Esophagus squamous epithelium (tissue), 5 donors: ENCODE results near the gene PGM5. TPM values are rescaled to one million over a fixed set of nuclear protein-coding genes. Genes with fewer than 3 reads are reported as not detected.

Source experiments
- DNase-seq: peaks from one replicate; lab custom pipeline; 2025; lab: John Stamatoyannopoulos, UW
- H3K27ac ChIP-seq, 4 donors: fragments of 200-600 bp; sonication (generic); one replicate each; pipeline ENCODE4 v1.5.1; 2016 to 2019; ENCODE audit warnings: mild to moderate bottlenecking in 1 of 4
- H3K27me3 ChIP-seq, 4 donors: fragments of 200-600 bp; sonication (generic); 1 replicate in 3 of 4; 2 replicates in 1 of 4; pipeline versions ENCODE4 v1.5.1 to v1.6.0; 2017 to 2021; ENCODE audit warnings: antibody characterized with exemption in 1 of 4
- H3K36me3 ChIP-seq, 3 donors: fragments of 200-600 bp; sonication (generic); one replicate each; pipeline ENCODE4 v1.5.1; 2016 to 2019
- H3K4me1 ChIP-seq, 3 donors: fragments of 200-600 bp; sonication (generic); one replicate each; pipeline ENCODE4 v1.5.1; 2017 to 2019
- H3K4me3 ChIP-seq, 4 donors: fragments of 200-600 bp; sonication (generic); 1 replicate in 3 of 4; 2 replicates in 1 of 4; pipeline ENCODE4 v1.5.1; 2016 to 2019; ENCODE audit warnings: mild to moderate bottlenecking in 2 of 4, moderate library complexity in 1 of 4
- H3K9me3 ChIP-seq, 3 donors: fragments of 200-600 bp; sonication (generic); one replicate each; pipeline ENCODE4 v1.5.1; 2016 to 2019
- POLR2A ChIP-seq, 4 donors: fragments of 450-650 bp; IDR thresholded peaks; one replicate each; pipeline ENCODE4 v1.6.1; 2017; ENCODE audit warnings: antibody characterized with exemption in 4 of 4, mild to moderate bottlenecking in 4 of 4, moderate library complexity in 3 of 4
- WGBS, 2 donors: methylation state at CpG; one replicate each; pipeline ENCODE4 v1.1.5; 2018; 5-methylcytosine and 5-hydroxymethylcytosine counted together
- intact Hi-C: fragments of 100-400 bp; cut with DNase I; formaldehyde crosslinking; loops from one replicate; pipeline ENCODE4 v1.15.0; 2022
- total RNA-seq, 4 donors: library from RNA; depleted of rRNA; stranded (reverse); fragments of >200 nt; gene quantifications; one replicate each; pipeline ENCODE4 v1.1.0, GENCODE V29; 2016
- TF ChIP-seq, protein P1 (sequence below), 6 experiments: fragments of 450-650 bp in 4 of 6; fragments of 200-600 bp in 2 of 6; sonication (generic) in 2 of 6; IDR thresholded peaks; one replicate each; pipeline ENCODE4 v1.5.1; 2016 to 2019; ENCODE audit warnings: antibody characterized with exemption in 6 of 6, mild to moderate bottlenecking in 4 of 6, moderate library complexity in 4 of 6
- donor health status: DM: yes; HTN: yes; CAD: no.

PGM5 gene
- total RNA-seq, 4 donors from 2014 or later, result 4.5 to 112 (median 20.8) TPM

DNA sequence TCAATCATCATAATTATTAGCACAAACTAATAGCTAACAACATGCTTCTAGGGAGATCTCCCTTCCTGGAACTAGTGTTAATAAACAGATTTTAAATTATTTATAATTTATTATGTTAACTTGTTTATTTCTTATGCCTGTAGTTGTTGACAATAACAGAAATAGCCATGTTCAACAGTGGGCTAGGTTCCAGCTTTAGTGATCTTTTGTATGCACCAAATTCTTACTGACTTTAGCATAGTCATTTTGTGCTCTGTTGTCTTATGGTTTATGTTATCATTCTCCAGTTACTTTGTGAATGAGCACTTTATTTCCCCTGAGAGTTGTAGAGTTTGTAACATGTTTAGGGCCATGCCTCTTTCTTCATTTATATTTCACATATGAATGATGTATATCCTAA, 113.7 kb downstream of the PGM5 start:
- TF ChIP-seq, protein P1, sequence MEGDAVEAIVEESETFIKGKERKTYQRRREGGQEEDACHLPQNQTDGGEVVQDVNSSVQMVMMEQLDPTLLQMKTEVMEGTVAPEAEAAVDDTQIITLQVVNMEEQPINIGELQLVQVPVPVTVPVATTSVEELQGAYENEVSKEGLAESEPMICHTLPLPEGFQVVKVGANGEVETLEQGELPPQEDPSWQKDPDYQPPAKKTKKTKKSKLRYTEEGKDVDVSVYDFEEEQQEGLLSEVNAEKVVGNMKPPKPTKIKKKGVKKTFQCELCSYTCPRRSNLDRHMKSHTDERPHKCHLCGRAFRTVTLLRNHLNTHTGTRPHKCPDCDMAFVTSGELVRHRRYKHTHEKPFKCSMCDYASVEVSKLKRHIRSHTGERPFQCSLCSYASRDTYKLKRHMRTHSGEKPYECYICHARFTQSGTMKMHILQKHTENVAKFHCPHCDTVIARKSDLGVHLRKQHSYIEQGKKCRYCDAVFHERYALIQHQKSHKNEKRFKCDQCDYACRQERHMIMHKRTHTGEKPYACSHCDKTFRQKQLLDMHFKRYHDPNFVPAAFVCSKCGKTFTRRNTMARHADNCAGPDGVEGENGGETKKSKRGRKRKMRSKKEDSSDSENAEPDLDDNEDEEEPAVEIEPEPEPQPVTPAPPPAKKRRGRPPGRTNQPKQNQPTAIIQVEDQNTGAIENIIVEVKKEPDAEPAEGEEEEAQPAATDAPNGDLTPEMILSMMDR (IDR thresholded peaks at IDR 0.05), result no peak
- TF ChIP-seq POLR2A (IDR thresholded peaks at IDR 0.05), result no peak
- intact Hi-C loops, result no loop called here
- no peak for DNase-seq
- no peaks in the 10 kb centered on the region for H3K36me3 ChIP-seq
- no peak overlapping the region for H3K27ac ChIP-seq
- no peak overlapping the region for H3K4me3 ChIP-seq
- no peaks in the 10 kb centered on the region for H3K27me3 ChIP-seq
- H3K4me1 ChIP-seq, result peaks cover 0 to 9% (median 0%) of the 10 kb centered on the region in 3 donors
- H3K9me3 ChIP-seq, result no peaks in the 10 kb centered on the region

DNA sequence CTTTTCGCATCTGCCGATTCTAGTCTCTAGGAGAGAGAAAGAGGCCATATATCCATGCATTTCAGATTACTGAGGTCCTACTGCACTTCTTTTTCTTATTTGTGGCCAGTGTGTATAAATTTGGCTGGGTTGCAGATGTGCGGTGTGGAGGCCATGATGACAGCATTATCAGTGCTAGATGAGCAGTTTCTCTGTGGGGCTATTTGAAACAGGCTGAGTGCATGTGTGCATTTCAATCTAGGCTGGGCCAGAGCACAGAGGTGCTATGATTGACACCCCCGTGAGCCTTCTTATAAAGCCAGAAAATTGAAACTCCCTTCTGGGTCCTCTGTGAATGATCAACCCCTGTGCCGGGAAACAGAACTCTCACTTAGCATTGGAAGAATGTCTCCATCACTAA, 114.2 kb downstream of the PGM5 start:
- H3K36me3 ChIP-seq, result no peaks in the 10 kb centered on the region
- H3K27ac ChIP-seq, result peak overlapping the region in 1 of 4 donors; percentile 40
- no peak for DNase-seq
- no peak for TF ChIP-seq POLR2A (IDR thresholded peaks at IDR 0.05)
- TF ChIP-seq, protein P1 (IDR thresholded peaks at IDR 0.05), result no peak
- no peaks in the 10 kb centered on the region for H3K27me3 ChIP-seq
- no peaks in the 10 kb centered on the region for H3K9me3 ChIP-seq
- no peak overlapping the region for H3K4me3 ChIP-seq
- 89 to 93% methylated on average over 4 to 5 of the region's 5 CpGs for WGBS, 2 donors
- peaks cover 0 to 9% (median 0%) of the 10 kb centered on the region in 3 donors for H3K4me1 ChIP-seq
- intact Hi-C loops, result no loop called here

DNA sequence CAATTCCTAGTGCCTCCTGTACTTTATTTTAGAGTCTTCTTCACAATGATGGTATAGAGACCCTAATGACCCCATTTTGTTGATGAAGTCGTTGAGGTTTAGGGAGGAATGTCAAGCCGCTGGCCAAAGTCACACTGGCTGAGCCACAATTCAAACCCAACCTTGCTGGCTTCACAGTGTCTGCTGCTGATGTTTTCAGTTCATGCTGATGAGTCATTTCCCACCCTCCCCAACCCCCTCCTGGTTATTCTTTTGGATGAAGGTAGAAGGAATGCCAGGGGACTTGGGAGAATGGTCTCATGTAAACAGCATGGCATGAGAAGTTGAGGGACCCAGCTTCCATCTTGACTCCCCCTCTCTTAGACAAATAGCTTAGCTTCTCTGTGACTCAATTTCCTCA, 115.7 kb downstream of the PGM5 start:
- Histone ChIP-seq H3K27ac (peak overlapping the region in 3 of 4 donors; percentile 3 to 47 (median 40)), H3K27me3 (no peaks in the 10 kb centered on the region), H3K4me1 (peaks cover 0 to 20% (median 0%) of the 10 kb centered on the region in 3 donors), H3K4me3 (no peak overlapping the region), H3K36me3 (no peaks in the 10 kb centered on the region), H3K9me3 (no peaks in the 10 kb centered on the region)
- DNase-seq, result no peak
- intact Hi-C loops, result no loop called here
- TF ChIP-seq POLR2A (IDR thresholded peaks at IDR 0.05), result no peak
- TF ChIP-seq, protein P1 (IDR thresholded peaks at IDR 0.05), result no peak
- 43 to 64% methylated on average over 2 of the region's 2 CpGs for WGBS, 2 donors

DNA sequence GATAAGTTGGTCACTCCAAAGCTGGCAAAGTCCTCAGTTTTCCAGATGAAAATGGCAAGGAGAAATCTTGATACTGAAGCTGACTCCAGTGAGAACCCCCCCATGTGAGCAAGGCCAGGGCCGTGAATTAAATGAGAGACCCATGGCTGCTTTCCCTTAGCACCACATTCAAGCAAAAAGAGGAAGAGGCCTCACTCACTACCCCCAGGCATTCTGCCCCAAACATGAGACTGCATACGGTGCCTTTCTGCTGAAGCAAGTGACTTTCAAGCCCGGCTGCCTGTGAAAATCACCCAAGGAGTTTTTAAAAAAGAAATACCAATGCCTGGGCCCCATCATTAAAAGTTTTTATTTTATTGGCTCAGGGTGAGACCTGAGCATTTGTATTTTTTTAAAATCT, 117.4 kb downstream of the PGM5 start:
- no peaks in the 10 kb centered on the region for H3K9me3 ChIP-seq
- peak overlapping the region in 3 of 4 donors; percentile 2 to 42 (median 19) for H3K27ac ChIP-seq
- intact Hi-C loops, result no loop called here
- 46 to 60% methylated on average over 2 to 3 of the region's 3 CpGs for WGBS, 2 donors
- H3K27me3 ChIP-seq, result no peaks in the 10 kb centered on the region
- no peak for DNase-seq
- no peaks in the 10 kb centered on the region for H3K36me3 ChIP-seq
- TF ChIP-seq POLR2A (IDR thresholded peaks at IDR 0.05), result no peak
- TF ChIP-seq, protein P1 (IDR thresholded peaks at IDR 0.05), result no peak
- no peak overlapping the region for H3K4me3 ChIP-seq
- peaks cover 0 to 12% (median 0%) of the 10 kb centered on the region in 3 donors for H3K4me1 ChIP-seq

DNA sequence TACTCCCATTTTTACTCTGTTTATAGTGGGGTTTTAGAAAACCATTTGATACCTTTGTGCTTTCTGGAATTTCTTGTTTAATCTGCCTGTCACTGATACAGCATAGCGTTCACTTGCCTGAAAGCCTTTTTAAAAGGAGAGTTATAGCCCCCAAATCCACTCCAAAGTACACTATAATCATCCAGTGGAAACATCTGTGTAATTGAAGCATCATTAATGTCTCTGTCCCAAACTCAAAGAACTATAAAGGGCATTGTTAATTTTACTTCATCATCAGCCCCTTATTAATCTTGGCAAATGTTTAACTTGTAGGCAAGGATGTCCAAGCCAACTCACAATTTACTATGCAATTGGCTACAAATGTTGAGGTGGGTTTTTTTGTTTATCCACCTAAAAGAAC, 120.0 kb downstream of the PGM5 start:
- Histone ChIP-seq H3K36me3 (no peaks in the 10 kb centered on the region), H3K27me3 (no peaks in the 10 kb centered on the region), H3K4me3 (no peak overlapping the region), H3K9me3 (no peaks in the 10 kb centered on the region), H3K27ac (peak overlapping the region in 3 of 4 donors; percentile 60 to 67 (median 65)), H3K4me1 (peaks cover 0 to 12% (median 0%) of the 10 kb centered on the region in 3 donors)
- intact Hi-C loops, result no loop called here
- no peak for DNase-seq
- 13 to 27% methylated on average over 1 of the region's 1 CpG for WGBS, 2 donors
- TF ChIP-seq, protein P1 (IDR thresholded peaks at IDR 0.05), result no peak
- no peak for TF ChIP-seq POLR2A (IDR thresholded peaks at IDR 0.05)
